GM12878 (cell line): Measurements from ENCODE around the gene ARHGAP26. TPM values are rescaled to one million over a fixed set of nuclear protein-coding genes. Genes with fewer than 3 reads are reported as not detected.

ENCODE experiments used
- ATAC-seq: fragments of 200-7000 bp; cut with Tn5 transposase; 3 replicates; pipeline ENCODE4 v1.9.1; 2020; ENCODE audit warnings: mild to moderate bottlenecking, moderate library complexity
- BruUV-seq: library from RNA; stranded (reverse); fragments of 400-500 nt; replicated peaks from 2 replicates; lab custom pipeline; 2021; lab: Mats Ljungman, UMichigan
- CTCF ChIA-PET: fragments of 300-600 bp; sonication (Branson Sonifier 250); formaldehyde crosslinking; extraction: SDS; loops from one replicate; lab custom pipeline; 2021; ENCODE audit warnings: inconsistent platforms; lab: Yijun Ruan, JAX
- POLR2A ChIA-PET: fragments of 350-600 bp; formaldehyde crosslinking; extraction: SDS; loops from one replicate; lab custom pipeline; 2021; ENCODE audit warnings: inconsistent platforms; lab: Charles Lee
- RAD21 ChIA-PET: fragments of 300-600 bp; sonication (Branson Sonifier 250); formaldehyde crosslinking; loops from one replicate; lab custom pipeline; 2023; ENCODE audit warnings: antibody characterized with exemption; ENCODE audit not compliant: unreplicated experiment; lab: Charles Lee
- SMC1A ChIA-PET: fragments of 300-600 bp; sonication (Branson Sonifier 250); formaldehyde crosslinking; loops from one replicate; lab custom pipeline; 2023; ENCODE audit not compliant: unreplicated experiment, uncharacterized antibody; lab: Charles Lee
- DNase-seq: peaks from one replicate; pipeline ENCODE4 v3.0.0-alpha.2; 2011; ENCODE audit warnings: low read depth, low spot score
- FAIRE-seq: peaks from 3 replicates; lab custom pipeline; 2011; peaks lifted over from hg19 to GRCh38; lab: Jason Lieb, UNC
- H2AFZ ChIP-seq: 2 replicates; pipeline ENCODE4 v1.6.0; 2011; ENCODE audit warnings: low read depth, low read length, control low read depth; ENCODE audit not compliant: control insufficient read depth
- H3K27ac ChIP-seq: 2 replicates; pipeline ENCODE4 v1.5.1; 2011; ENCODE audit warnings: control low read depth; ENCODE audit not compliant: control insufficient read depth, insufficient read depth
- H3K27me3 ChIP-seq, 2 experiments: replicated peaks in 1 of 2; 2 replicates each; pipeline versions ENCODE4 v1.6.0 to v1.6.1; 2011; ENCODE audit warnings: low read length in 1 of 2; ENCODE audit not compliant: control insufficient read depth in 2 of 2, insufficient read depth in 2 of 2
- H3K36me3 ChIP-seq, 2 experiments: 2 replicates each; pipeline ENCODE4 v1.5.1; 2011; ENCODE audit warnings: low read length in 1 of 2; ENCODE audit not compliant: control insufficient read depth in 2 of 2, insufficient read depth in 2 of 2
- H3K4me1 ChIP-seq: 2 replicates; pipeline ENCODE4 v1.6.1; 2011; ENCODE audit warnings: mild to moderate bottlenecking, low read length, moderate library complexity, mixed read lengths; ENCODE audit not compliant: control insufficient read depth, insufficient read depth
- H3K4me2 ChIP-seq: 2 replicates; pipeline ENCODE4 v1.6.0; 2011; ENCODE audit warnings: control low read depth; ENCODE audit not compliant: control insufficient read depth, insufficient read depth
- H3K4me3 ChIP-seq: fragments of 200-600 bp; sonication (generic); 2 replicates; pipeline ENCODE4 v1.5.1; 2016
- H3K79me2 ChIP-seq: 2 replicates; pipeline ENCODE4 v1.6.0; 2011; ENCODE audit warnings: low read length; ENCODE audit not compliant: control insufficient read depth, insufficient read depth
- H3K9ac ChIP-seq: 2 replicates; pipeline ENCODE4 v1.8.0; 2011; ENCODE audit warnings: low read length, control low read depth, mixed read lengths; ENCODE audit not compliant: control insufficient read depth, insufficient read depth
- H3K9me3 ChIP-seq: replicated peaks from 3 replicates; pipeline ENCODE4 v1.5.1; 2011; ENCODE audit warnings: mild to moderate bottlenecking, low read length; ENCODE audit not compliant: control insufficient read depth, insufficient read depth
- H4K20me1 ChIP-seq: 2 replicates; pipeline ENCODE4 v1.6.0; 2011; ENCODE audit not compliant: control insufficient read depth, insufficient read depth
- CTCF ChIP-seq, 3 experiments: IDR thresholded peaks in 2 of 3; conservative IDR thresholded peaks in 1 of 3; 2 replicates each; pipeline ENCODE4 v1.5.1; 2011; ENCODE audit warnings: low read depth in 3 of 3, low read length in 3 of 3, mild to moderate bottlenecking in 3 of 3, control low read depth in 2 of 3, moderate library complexity in 2 of 3, inconsistent platforms in 1 of 3, mixed read lengths in 1 of 3; ENCODE audit not compliant: control insufficient read depth in 2 of 3, insufficient read depth in 1 of 3; ENCODE audit errors: extremely low read depth in 1 of 3
- E4F1 ChIP-seq: fragments of 450-650 bp; IDR thresholded peaks from 2 replicates; pipeline ENCODE4 v1.6.1; 2018; ENCODE audit warnings: borderline replicate concordance, mild to moderate bottlenecking; ENCODE audit not compliant: partially characterized antibody
- MEF2B ChIP-seq: fragments of 450-650 bp; IDR thresholded peaks from 2 replicates; pipeline ENCODE4 v1.6.1; 2018; ENCODE audit warnings: mild to moderate bottlenecking, moderate library complexity; ENCODE audit not compliant: partially characterized antibody, poor library complexity, severe bottlenecking
- PKNOX1 ChIP-seq: fragments of 450-650 bp; IDR thresholded peaks from 2 replicates; pipeline ENCODE4 v1.6.1; 2016; ENCODE audit warnings: mild to moderate bottlenecking
- RCOR1 ChIP-seq: conservative IDR thresholded peaks from 2 replicates; pipeline ENCODE4 v1.6.1; 2012; ENCODE audit warnings: low read depth, low read length, improper control_type of control experiment
- SKIL ChIP-seq: fragments of 450-650 bp; IDR thresholded peaks from 2 replicates; pipeline ENCODE4 v1.6.1; 2017; ENCODE audit warnings: mild to moderate bottlenecking, low read depth, inconsistent platforms; ENCODE audit not compliant: poor library complexity, severe bottlenecking
- SMC3 ChIP-seq: IDR thresholded peaks from 2 replicates; pipeline ENCODE4 v1.6.1; 2011; ENCODE audit warnings: low read length, improper control_type of control experiment, borderline replicate concordance
- WRNIP1 ChIP-seq: IDR thresholded peaks from 2 replicates; pipeline ENCODE4 v1.6.1; 2011; ENCODE audit warnings: low read depth, low read length, improper control_type of control experiment, borderline replicate concordance
- ZNF687 ChIP-seq: fragments of 450-650 bp; IDR thresholded peaks from 2 replicates; pipeline ENCODE4 v1.6.1; 2017; ENCODE audit warnings: mild to moderate bottlenecking, moderate library complexity
- WGBS: methylation state at CpG from one replicate; pipeline ENCODE4 v1.1.6; 2016; ENCODE audit warnings: low lambda C conversion rate; ENCODE audit not compliant: insufficient replicate concordance, insufficient coverage; ENCODE audit errors: missing lambda C conversion rate; 5-methylcytosine and 5-hydroxymethylcytosine counted together
- in situ Hi-C: fragments of 300-500 bp; cut with MboI; formaldehyde crosslinking; loops from 9 replicates; pipeline ENCODE4 v1.14.3; 2018; ENCODE audit warnings: mixed read lengths
- intact Hi-C: fragments of 100-400 bp; cut with micrococcal nuclease; formaldehyde crosslinking; loops from one replicate; pipeline ENCODE4 v1.14.2; 2022; ENCODE audit not compliant: unreplicated experiment
- polyA plus RNA-seq, 11 experiments: library from polyadenylated mRNA; depleted of rRNA in 4 of 11; unstranded in 6 of 11; stranded (reverse) in 5 of 11; fragments of >200 nt; fragmentation: Nextera tagmentation in 4 of 11; fragmentation: Illumina TruSeq in 1 of 11; extraction: Ambion mirVana in 4 of 11; extraction: Trizol in 1 of 11; gene quantifications; 1 replicate in 1 of 11; 2 replicates in 10 of 11; pipeline versions ENCODE4 v1.2.1 to v1.2.3, GENCODE V29; 2011 to 2016; ENCODE audit warnings: inconsistent platforms in 2 of 11, missing spikeins in 2 of 11, low read depth in 1 of 11
- total RNA-seq, 4 experiments: library from RNA; depleted of rRNA in 3 of 4; stranded (reverse); fragments of >200 nt in 3 of 4; fragmentation: Illumina TruSeq in 1 of 4; extraction: Trizol in 1 of 4; gene quantifications; 2 replicates each; pipeline versions ENCODE4 v1.2.1 to v1.2.3, GENCODE V29; 2013 to 2021

ARHGAP26 gene
- total and polyA plus RNA-seq, 10 of the 15 experiments (the other 5 are each of a cell fraction or from before 2014, with no cell fraction given), result 9.4 to 41.5 (median 19.3) TPM

- WGBS, result 96% methylated on average over 2 of the region's 2 CpGs
- ChIA-PET POLR2A (interaction anchor here (0.6 to 8.5 kb wide), 14 partner anchors 11 to 217 kb away, joined by 3 to 103 read pairs (median 4); partner anchors contain the start of gene NR3C1), RAD21 (interaction anchor here (1.0 to 18.1 kb wide), 18 partner anchors 10 to 748 kb away, joined by 3 to 482 read pairs (median 13); partner anchors contain the start of gene NR3C1), SMC1A (interaction anchor here (0.8 to 19.2 kb wide), 35 partner anchors 10 to 608 kb away, joined by 3 to 423 read pairs (median 5); no protein-coding TSS in a partner anchor), CTCF (interaction anchor here (0.7 to 6.7 kb wide), 13 partner anchors 9 to 217 kb away, joined by 3 to 77 read pairs (median 5); no protein-coding TSS in a partner anchor)
- Histone ChIP-seq H3K27me3 (no peaks in the 10 kb centered on the region), H3K4me2 (peak overlapping the region; percentile 95; the same call in 1 of the 2 replicates), H2AFZ (peak overlapping the region; percentile 48), H3K36me3 (peaks cover 0 to 4% of the 10 kb centered on the region in 2 experiments; a peak in 3 of 4 replicates), H3K79me2 (peaks cover 44% of the 10 kb centered on the region), H3K9me3 (no peaks in the 10 kb centered on the region; the same call in 2 of the 3 replicates), H3K4me3 (no peak overlapping the region), H3K9ac (no peak overlapping the region), H4K20me1 (no peaks in the 10 kb centered on the region), H3K4me1 (peaks cover 89% of the 10 kb centered on the region), H3K27ac (peak overlapping the region; percentile 100)
- in situ Hi-C loops (loop anchor here (5.0 kb wide), 1 partner anchor 183 kb away; the partner anchor contains the start of gene NR3C1), intact Hi-C loops (loop anchor here (5.0 kb wide), 1 partner anchor 388 kb away; no protein-coding TSS in a partner anchor)
- ATAC-seq (no peak), DNase-seq (no peak), FAIRE-seq (no peak)
- BruUV-seq, result no TSS peak
- TF ChIP-seq SKIL (no peak), SMC3 (no peak), PKNOX1 (no peak), CTCF (IDR thresholded peaks at IDR 0.05 in 2 of 3, conservative IDR thresholded peaks at IDR 0.05 in 1 of 3; ENCODE audit: control insufficient read depth in 2 of 3, extremely low read depth in 1 of 3, insufficient read depth in 1 of 3, low read depth in 3 of 3, low read length in 3 of 3) (no peak), RCOR1 (no peak), WRNIP1 (0 out of 2 replicates have a peak, but pooled peaks have one; percentile 42), ZNF687 (peak; percentile 51; the same call in 1 of the 2 replicates), E4F1 (no peak), MEF2B (no peak)
Observed at GRCh38 chr5:143219696-143220095, 449.5 kb downstream of the ARHGAP26 start.
